Kidney epithelial cell (primary cell): ENCODE data around the gene EFNA4. TPM values are rescaled to one million over a fixed set of nuclear protein-coding genes. Genes with fewer than 3 reads are reported as not detected.

ENCODE experiments used
- DNase-seq: peaks from one replicate; pipeline ENCODE4 v3.0.0-alpha.2; 2010; ENCODE audit warnings: low read depth
- H3K27me3 ChIP-seq: 2 replicates; pipeline ENCODE4 v1.6.0; 2011; ENCODE audit warnings: low read length; ENCODE audit not compliant: control insufficient read depth, insufficient read depth
- H3K36me3 ChIP-seq: 2 replicates; pipeline ENCODE4 v1.5.1; 2011; ENCODE audit warnings: low read length; ENCODE audit not compliant: control insufficient read depth, insufficient read depth
- H3K4me3 ChIP-seq: 2 replicates; pipeline ENCODE4 v1.5.1; 2011; ENCODE audit warnings: low read depth, mild to moderate bottlenecking, control low read depth, low read length
- total RNA-seq: library from RNA; depleted of rRNA; stranded (reverse); fragments of >200 nt; gene quantifications from 2 replicates; pipeline ENCODE4 v1.2.3, GENCODE V29; 2015
- TF ChIP-seq, protein P1 (sequence below): IDR thresholded peaks from 2 replicates; pipeline ENCODE4 v1.5.1; 2011; ENCODE audit warnings: mild to moderate bottlenecking, moderate library complexity, low read length, control low read depth, inconsistent platforms; ENCODE audit not compliant: insufficient read depth, poor library complexity, severe bottlenecking

The EFNA4 gene
- total RNA-seq, 1 donor from 2014 or later: 16.8 TPM

DNA sequence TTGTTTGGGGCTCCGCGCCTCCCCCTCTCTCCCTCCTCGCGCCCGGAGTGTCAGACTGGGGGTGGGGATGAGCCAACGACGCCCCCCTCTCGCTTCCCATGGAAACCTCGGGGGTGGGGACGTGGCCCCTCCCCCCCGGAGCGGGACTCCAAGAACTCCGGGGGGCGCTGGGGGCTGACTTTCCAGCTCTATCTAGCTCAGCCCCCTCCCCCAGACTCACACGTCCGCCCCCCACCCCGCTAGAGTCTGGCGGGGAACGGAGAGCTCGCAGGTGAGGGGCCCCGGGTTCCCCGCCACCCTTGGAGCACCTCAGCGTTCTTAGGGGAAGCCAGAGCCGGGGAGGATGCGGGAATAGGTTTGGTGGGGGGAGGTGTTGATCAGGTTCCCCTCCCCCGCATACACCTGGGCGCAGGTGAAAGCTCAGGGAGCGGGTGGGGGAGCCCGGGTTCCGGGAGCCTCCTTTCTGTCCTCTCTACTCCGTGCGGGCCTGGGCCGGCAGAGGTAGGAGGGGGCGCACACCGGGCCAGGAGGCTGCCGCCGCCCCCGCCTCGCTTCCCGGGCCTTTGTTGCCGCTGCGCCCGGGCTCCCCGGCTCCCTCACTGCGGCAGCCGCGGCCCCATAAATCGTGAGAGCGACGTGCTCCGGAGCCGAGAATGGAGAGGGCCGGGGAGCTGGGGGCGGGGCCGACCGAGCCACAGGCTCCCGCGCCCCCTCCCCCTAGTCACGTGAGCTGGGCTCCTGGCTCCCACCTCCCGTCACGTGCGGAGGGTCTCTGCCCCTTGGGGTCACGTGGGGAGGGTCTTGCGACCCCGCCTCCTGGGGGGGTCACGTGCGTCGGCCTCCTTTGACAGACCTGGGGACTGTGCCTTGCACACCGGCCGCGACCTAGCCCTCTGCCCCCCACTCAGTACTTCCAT, 17.0 kb downstream of the EFNA4 start:
- DNase-seq: no peak
- Histone ChIP-seq H3K4me3 (no peak overlapping the region), H3K27me3 (peaks cover 61% of the 10 kb centered on the region), H3K36me3 (no peaks in the 10 kb centered on the region)
- TF ChIP-seq, protein P1, sequence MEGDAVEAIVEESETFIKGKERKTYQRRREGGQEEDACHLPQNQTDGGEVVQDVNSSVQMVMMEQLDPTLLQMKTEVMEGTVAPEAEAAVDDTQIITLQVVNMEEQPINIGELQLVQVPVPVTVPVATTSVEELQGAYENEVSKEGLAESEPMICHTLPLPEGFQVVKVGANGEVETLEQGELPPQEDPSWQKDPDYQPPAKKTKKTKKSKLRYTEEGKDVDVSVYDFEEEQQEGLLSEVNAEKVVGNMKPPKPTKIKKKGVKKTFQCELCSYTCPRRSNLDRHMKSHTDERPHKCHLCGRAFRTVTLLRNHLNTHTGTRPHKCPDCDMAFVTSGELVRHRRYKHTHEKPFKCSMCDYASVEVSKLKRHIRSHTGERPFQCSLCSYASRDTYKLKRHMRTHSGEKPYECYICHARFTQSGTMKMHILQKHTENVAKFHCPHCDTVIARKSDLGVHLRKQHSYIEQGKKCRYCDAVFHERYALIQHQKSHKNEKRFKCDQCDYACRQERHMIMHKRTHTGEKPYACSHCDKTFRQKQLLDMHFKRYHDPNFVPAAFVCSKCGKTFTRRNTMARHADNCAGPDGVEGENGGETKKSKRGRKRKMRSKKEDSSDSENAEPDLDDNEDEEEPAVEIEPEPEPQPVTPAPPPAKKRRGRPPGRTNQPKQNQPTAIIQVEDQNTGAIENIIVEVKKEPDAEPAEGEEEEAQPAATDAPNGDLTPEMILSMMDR: no peak

DNA sequence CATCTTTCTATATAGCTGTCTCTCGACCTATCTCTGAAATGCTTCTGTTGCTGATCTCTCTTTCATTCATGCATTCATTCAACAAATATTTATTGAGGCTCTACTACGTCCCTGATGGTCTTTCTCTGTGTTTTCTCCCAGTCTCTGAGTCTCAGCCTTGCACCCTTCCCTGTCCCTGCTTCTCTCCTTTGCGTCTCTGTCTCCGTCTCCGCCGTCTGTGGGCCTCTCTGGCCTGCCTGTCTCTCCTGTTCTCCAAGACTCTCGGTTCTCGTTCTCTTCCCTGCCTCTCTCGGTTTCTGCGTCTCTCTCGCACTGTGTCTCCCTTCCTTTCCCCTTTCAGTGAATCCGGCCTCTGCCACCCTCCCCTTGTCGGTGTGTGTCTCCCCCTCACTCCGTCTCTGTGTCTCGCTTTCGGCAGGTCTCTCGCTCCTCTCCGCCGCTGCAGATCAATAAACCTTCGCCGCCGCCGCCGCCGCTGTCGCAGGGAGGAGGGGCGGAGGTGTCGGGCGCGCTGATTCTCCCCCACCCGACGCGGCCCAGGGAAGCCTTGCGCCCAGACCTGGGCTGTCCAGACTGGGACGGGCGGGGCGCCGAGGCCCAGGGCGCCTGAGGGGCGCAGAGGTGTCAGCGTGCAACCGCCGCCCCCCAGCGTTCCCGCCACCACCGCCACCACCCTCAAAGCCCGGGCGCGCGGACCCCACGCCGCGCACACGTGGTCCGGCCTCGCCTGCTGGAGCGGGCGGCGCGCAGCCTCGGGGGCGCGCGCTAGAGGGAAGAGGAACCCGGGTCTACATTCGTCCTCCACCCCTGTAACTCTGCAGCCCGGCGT, 18.1 kb downstream of the EFNA4 start:
- Histone ChIP-seq H3K4me3 (no peak overlapping the region), H3K27me3 (peaks cover 61% of the 10 kb centered on the region), H3K36me3 (no peaks in the 10 kb centered on the region)
- TF ChIP-seq, protein P1: no peak
- no peak for DNase-seq

DNA sequence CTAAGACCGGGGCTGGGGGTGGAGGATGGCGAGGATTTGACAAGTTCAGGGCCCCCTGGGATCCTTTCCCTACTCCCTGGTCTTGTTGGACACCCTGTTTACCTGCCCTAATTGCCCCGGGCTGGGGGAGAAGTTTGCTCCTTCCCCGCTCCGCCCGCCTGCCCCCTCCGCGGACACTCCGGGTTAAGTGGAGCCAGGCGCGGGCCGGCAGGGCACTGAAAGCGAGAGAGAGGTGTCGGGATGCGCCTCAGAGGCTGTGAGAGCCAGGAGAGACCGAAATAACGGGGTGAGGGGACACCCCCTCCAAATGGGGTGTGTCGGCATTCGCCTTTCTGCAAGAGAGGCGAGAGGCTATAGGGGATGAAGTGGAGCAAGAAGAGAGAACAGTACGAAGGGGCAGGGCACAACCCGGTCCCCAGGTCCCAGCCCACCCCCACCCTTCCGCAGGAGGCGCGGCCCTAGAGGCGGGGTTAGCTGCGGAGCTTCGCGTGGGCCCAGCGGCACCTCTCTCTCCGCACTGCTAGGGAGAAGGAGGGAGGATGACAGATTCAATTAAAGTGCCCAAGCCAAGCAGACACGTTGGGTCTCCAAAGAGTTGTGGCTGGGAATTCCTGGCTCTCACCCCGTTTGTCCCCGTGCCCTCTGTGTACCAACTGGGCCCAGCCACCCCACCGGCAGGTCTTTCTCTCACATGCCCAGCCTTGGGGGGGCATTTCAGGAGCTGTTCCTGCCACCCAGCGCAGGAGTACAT, 18.9 kb downstream of the EFNA4 start:
- TF ChIP-seq, protein P1: no peak
- no peaks in the 10 kb centered on the region for H3K36me3 ChIP-seq
- H3K27me3 ChIP-seq: peaks cover 59% of the 10 kb centered on the region
- no peak overlapping the region for H3K4me3 ChIP-seq
- no peak for DNase-seq

GRCh38 chr1:155083052-155083541, 19.6 kb downstream of the EFNA4 start:
- DNase-seq: no peak
- peaks cover 58% of the 10 kb centered on the region for H3K27me3 ChIP-seq
- TF ChIP-seq, protein P1: no peak
- H3K36me3 ChIP-seq: no peaks in the 10 kb centered on the region
- H3K4me3 ChIP-seq: no peak overlapping the region

DNA sequence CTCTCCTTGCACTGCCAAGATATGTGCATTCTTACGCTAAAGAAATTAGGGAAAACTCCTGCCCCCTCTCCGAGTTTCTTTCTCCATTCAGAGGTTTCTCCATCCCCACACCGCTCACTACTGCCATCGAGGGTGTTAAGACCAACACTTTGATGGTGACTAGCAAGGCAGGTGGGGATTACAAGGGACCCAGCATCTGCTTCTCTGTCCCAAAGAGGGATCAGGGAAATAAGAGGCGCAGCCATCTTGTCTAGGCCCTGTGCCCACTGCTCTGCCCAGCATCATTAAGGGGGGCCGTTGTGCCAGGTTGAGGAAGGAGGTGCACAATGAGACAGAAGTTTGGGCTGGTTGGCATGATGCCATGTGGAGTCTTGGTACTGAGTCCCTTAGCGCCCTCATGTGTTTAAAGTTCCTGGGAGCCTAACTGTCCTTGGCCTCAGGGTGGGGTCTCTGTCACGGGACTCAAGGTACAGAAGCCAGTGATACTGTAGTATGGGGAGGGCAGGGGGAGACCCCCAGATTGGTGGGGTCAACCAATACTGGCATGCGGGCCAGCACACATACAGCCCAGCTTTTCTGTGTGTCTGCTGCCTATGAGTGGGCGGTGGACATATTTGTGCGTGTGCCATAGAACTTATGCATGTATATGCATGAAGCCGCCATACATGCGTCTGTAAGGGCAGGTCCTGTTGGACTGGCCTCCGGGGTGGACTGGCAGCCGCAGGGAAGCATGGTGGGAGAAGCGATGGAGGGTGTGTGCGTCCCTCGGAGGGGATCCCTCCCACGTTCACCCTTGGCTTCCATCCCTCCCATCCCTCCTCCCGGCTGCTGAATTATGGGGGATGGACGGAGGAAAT, 20.6 kb downstream of the EFNA4 start:
- peaks cover 51% of the 10 kb centered on the region for H3K27me3 ChIP-seq

More for the DNA sequence above, 20.6 kb downstream of the EFNA4 start:
- DNase-seq: no peak
- TF ChIP-seq, protein P1: no peak
- Histone ChIP-seq H3K36me3 (no peaks in the 10 kb centered on the region), H3K4me3 (peak overlapping the region; percentile 25)
